Kidney glomerular epithelial cell (primary cell): ENCODE data around the gene TMEM217.

ENCODE experiments used
- DNase-seq: peaks from one replicate; lab custom pipeline; 2025; lab: John Stamatoyannopoulos, UW

Gene TMEM217

GRCh38 chr6:37169496-37170272 lies 88.3 kb downstream of the TMEM217 start, which contains the start of gene PIM1:
Gene PIM1 (plus strand): TSS chr6:37170152. CDS start chr6:37170576, 424 bp downstream.
- DNase-seq = peak; percentile 91

- peak; percentile 86 for DNase-seq
Observed at GRCh38 chr6:37168811-37169495, 89.0 kb downstream of the TMEM217 start.

- DNase-seq = no peak
Observed at GRCh38 chr6:37168163-37168758, 89.7 kb downstream of the TMEM217 start.

GRCh38 chr6:37162740-37163139 lies 95.2 kb downstream of the TMEM217 start:
- no peak for DNase-seq
